DOHH2 (cell line): ENCODE results near the gene TMPRSS4.

ENCODE experiments used
- EZH2phosphoT487 ChIP-seq: fragments of 200-600 bp; sonication (generic); IDR thresholded peaks from 2 replicates; pipeline ENCODE4 v1.6.1; 2017; ENCODE audit warnings: borderline replicate concordance, mild to moderate bottlenecking, antibody characterized with exemption, low read length, moderate library complexity, mixed read lengths
- TF ChIP-seq, protein P1 (sequence below): fragments of 200-600 bp; sonication (generic); IDR thresholded peaks from one replicate; pipeline ENCODE4 v1.5.1; 2014; ENCODE audit warnings: antibody characterized with exemption, mild to moderate bottlenecking, low read depth, low read length; ENCODE audit not compliant: poor library complexity, severe bottlenecking

DNA sequence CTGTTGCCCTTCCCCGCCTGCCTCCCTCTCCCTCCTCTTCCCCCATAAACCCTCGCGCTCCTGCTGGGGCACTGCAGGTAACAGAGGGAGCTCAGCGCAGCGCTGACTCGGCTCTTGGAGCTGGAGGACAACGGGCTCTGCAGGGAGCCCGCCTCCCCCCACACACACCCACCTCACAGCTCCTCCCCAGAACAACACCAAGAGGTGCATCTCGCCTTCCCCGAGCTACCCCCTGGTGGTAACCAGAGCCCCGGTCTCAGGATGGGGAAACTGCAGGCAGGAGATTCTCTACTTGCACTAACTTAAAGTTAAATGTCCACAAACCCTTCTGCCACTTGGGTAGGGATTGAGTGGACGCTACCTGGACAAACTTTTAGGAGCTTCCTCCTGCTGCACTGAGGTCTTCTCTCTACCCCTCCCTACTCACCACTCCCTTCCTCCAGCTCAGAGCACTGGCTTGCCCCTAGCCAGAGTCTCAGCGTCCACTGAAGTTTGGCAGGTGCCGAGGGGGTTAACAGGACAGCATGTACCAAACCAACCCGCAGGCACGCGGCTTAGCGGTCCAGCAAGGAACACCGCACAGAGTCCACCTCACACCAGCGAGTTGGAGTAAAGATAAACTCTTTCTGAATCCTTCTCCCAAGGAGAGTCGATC lies 79.8 kb downstream of the TMPRSS4 start:
- TF ChIP-seq, protein P1, sequence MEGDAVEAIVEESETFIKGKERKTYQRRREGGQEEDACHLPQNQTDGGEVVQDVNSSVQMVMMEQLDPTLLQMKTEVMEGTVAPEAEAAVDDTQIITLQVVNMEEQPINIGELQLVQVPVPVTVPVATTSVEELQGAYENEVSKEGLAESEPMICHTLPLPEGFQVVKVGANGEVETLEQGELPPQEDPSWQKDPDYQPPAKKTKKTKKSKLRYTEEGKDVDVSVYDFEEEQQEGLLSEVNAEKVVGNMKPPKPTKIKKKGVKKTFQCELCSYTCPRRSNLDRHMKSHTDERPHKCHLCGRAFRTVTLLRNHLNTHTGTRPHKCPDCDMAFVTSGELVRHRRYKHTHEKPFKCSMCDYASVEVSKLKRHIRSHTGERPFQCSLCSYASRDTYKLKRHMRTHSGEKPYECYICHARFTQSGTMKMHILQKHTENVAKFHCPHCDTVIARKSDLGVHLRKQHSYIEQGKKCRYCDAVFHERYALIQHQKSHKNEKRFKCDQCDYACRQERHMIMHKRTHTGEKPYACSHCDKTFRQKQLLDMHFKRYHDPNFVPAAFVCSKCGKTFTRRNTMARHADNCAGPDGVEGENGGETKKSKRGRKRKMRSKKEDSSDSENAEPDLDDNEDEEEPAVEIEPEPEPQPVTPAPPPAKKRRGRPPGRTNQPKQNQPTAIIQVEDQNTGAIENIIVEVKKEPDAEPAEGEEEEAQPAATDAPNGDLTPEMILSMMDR: no peak
- TF ChIP-seq EZH2phosphoT487: no peak
